Fibroblast of upper back skin (primary cell): ENCODE measurements around the gene ADCY7.
A peak's percentile ranks its signal among the peaks of the same experiment; 100 is the strongest.

Source experiments
- DNase-seq: peaks from one replicate; pipeline ENCODE4 v3.0.0-alpha.2; 2013

The ADCY7 gene

DNA sequence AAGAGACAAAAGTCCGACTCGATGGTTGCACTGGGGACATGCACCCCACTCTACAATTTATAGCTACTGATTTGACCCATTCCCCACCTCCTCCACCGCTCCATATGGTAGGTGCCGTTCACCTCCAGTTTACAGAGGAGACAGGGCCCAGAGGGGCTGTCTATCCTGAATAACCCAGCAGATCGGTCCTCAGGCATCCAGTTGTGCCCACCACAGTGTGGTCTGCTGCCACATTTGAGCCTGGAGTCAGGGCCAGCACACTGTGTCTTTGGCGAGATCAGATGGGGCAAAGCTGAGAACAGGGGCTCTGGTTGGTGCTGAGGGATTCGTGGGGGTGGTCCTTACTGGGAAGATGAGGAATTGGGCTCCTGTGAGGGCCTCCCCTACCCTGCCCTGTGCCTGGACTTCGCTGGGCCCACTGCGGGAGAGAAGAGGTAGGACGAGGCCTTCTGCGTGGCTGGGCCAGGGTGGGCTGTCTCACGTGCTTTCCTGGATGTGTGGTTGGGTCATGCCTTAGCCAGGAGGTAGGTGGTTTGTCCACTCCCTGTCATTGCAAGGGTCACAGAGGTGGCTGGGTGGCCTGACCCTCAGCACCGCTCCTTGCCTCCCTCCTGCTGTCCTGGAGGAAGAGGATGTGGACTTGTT, 2.8 kb downstream of the ADCY7 start:
- DNase-seq, result no peak

GRCh38 chr16:50269769-50270509, 3.6 kb downstream of the ADCY7 start:
- DNase-seq, result no peak

GRCh38 chr16:50270510-50271147, 4.3 kb downstream of the ADCY7 start:
- no peak for DNase-seq

GRCh38 chr16:50271148-50272041, 5.0 kb downstream of the ADCY7 start:
- DNase-seq, result no peak

GRCh38 chr16:50272111-50272571, 5.8 kb downstream of the ADCY7 start:
- no peak for DNase-seq

- no peak for DNase-seq
Observed at GRCh38 chr16:50272687-50273381, 6.5 kb downstream of the ADCY7 start.

- no peak for DNase-seq
Observed at GRCh38 chr16:50273382-50273690, 7.0 kb downstream of the ADCY7 start.

DNA sequence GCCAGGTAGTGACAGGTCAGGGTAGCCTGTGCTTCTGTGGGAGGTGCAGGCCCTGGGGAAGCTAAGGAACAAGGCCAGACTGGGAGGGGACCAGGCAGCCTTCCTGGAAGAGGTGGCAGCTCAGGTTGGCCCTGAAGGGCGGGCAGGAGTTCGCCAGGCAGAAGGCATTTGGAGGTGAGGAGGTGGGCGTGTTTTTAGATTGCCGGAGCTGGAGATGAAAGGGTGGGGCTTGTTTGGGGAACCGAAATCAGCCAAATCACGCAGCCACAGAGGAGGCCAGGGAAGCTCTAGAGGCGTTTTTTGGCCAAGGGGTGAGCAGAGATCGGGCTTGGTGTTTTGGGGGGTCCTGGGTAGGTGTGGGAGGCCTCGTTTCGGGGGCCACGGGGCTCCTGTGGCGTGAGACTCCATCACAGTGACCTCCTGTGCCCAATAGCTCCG, 7.6 kb downstream of the ADCY7 start:
- no peak for DNase-seq

DNA sequence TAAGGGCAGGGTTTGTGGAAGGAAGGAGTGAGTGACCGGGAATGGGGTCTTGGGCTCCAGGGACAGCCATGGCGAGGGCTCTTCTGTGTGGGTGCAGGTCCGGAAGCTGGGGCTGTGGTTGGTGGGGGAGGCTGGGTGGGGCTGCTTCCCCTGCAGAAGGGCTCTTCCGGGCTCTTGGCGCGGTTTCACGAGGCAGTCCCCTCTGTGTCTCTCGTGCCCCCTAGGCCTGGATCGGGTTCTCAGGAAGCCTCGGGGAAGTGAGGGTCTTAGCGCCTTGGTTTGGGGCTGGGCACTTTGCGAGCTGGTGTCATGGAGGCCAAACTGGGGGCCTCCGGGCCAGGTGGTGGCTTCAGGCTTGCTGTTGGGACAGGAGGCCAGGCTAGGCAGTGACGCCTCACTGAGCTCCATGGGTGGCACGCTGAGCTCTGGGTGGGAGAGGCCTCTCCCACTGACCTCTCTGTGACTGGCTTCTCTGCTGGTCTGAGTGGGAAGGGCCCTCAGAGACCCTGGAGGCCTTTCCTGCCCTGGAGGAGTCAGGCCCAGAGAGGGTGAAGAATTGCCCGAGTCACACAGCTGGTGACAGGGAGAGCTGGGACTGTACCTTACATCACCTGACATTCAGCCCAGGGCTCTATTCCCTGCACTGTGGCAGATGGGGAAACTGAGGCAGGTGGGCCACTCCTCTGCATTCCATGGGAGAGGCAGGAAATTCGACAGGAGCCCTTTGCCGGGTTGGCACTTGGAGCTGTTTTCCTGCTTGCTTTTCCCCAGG, 8.2 kb downstream of the ADCY7 start:
- DNase-seq, result no peak

DNA sequence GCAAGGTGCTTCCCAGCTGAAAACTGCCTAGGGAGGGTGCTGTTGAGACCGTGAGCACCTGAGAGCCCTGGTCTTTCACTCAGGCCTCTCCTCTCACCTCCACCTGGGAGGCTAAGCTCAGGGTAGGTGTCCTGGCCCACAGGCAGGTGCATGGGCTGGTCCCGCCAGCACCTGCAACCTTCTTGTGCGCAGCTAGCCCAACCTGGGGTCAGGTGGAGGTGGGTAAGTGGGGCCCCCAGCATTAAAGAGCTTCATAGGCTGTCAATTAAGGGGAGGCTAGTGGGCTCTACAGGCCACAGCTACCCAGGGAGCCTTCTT, 8.7 kb downstream of the ADCY7 start:
- no peak for DNase-seq

- DNase-seq, result no peak
Observed at GRCh38 chr16:50275428-50276325, 9.3 kb downstream of the ADCY7 start.

- DNase-seq, result no peak
Observed at GRCh38 chr16:50276326-50276640, 9.9 kb downstream of the ADCY7 start.

GRCh38 chr16:50276801-50277555, 10.6 kb downstream of the ADCY7 start:
- DNase-seq, result no peak

GRCh38 chr16:50278251-50278650, 11.9 kb downstream of the ADCY7 start:
- DNase-seq, result no peak

DNA sequence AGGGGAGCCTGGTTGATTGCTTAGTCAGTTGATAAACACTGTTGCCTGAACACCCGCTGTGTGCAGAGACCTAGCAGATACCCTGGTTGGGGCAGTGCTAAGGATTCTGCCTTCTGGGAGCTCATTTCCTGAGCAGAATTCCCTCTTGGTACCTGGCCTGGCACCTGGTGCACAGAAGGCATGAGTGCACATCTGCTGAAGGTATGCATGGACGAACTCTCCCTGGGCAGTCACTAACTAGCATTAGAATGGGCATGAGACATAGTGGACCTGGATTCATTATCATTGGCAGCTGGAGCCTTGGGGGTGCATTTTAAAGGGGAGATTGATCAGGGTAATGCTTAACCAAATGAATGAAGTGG, 13.1 kb downstream of the ADCY7 start:
- no peak for DNase-seq

DNA sequence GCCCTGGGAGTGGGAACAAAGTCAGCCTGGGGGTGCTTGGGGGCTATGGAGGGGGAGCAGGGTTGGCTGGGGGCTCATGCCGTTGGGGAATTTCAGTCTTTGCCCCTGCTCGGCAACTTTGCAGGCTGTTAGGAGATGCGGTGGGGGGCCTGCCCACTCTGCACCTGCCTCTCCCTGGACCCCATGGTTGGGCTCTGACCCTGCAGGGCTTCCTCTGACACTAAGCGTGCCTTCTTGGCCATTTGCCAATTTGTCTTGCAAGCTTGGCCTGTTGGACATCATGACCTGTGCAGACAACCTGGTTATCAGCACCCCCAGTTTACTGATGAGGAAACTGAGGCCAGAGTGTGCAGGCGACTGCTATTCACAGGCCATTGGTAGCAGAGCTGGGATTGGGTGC, 14.6 kb downstream of the ADCY7 start:
- DNase-seq, result no peak

GRCh38 chr16:50281391-50282009, 15.1 kb downstream of the ADCY7 start:
- no peak for DNase-seq

DNA sequence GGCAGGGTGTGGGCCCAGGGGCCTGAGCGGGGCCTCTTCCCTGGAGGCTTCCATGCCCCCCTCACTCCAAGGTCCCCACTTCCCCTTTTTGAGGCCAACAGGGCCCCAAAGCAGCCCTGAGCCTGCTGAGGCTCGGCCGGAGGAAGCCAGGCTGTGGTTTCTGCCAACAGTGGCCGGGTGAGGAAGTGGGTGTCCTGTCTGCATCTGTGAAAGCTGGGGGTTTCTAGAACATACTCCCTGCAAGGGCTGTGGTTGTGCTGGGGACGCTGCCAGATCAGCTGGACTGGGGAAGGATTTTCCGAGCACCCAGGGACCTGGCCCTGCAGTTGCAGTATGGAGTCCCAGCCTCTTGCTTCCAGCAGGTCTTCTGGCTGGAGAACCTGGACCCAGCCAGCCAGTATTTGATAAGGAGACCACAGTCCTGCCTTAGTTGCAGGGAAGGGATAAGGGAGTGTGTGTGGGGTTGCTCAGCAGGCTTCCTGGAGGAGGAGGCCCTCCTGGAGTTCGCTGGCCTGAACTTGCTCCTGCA, 15.7 kb downstream of the ADCY7 start:
- peak; percentile 44 for DNase-seq

GRCh38 chr16:50282955-50283631, 16.7 kb downstream of the ADCY7 start:
- no peak for DNase-seq
